Measurements from ENCODE around the gene ABHD17A. TPM values are rescaled to one million over a fixed set of nuclear protein-coding genes. Genes with fewer than 3 reads are reported as not detected.

Gene ABHD17A
- total RNA-seq, 2 experiments from 2014 or later: 117 to 125 TPM

DNA sequence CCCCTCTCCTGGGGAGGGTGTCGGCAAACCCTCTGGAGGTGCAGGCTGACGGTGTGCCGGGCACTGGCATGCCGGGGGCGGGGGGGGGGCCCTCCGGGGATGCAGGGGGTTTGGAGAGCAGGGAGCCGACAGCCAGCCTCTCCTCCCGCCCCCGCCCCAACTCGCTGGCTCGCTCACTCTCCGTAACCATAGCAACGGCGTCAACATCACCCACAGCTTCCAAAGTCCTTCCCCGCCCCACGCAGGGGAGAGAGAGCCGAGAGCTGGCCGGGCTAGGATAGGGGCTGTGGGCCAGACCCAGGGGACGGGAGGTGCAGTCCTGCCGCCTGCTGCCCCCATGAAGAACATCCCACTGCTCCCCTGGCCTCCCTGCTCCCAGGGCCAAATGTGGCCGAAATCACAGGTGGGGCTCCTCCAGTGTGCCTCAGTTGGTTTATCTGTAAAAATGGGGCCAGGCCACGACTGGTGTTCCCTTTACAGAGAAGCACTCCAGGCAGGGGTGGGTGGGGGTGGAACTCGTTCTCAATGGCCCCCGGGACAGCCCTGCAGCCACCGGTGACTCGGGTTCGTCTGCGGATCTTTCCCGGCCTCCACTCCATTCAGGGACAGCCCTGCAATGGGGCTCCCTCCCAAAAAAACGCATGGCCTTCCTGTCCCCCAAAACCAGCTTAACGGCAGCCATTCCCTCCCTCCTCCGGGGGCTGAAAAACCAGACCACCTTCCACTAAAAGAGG lies 25.1 kb downstream of the ABHD17A start:
- ChIA-PET POLR2A (no interaction called here), CTCF (interaction anchor here (1.0 to 1.2 kb wide), 2 partner anchors 11 to 37 kb away, joined by 3 to 4 read pairs; no protein-coding TSS in a partner anchor)

DNA sequence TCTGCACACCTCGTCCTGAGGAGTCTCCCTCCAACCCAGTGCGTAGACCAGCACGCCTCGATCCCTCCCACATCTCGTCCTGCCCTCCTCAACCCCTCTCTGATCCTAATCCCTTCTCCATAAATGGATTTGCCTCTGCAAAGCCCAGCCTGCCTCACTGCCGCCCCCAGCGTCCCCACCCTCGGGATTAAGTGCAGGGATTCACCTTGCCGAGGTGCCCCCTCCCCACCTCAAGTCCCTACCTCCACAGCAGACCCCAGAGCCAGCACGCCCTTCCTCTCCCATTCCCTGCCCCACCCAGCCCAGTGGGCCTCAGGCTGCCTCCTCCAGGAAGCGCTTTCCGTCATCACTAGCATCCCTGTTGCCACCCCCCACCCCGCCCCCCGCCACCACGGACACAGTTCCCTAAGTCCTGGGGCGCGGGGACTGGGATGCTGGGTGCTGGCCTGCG lies 25.9 kb downstream of the ABHD17A start:
- POLR2A ChIA-PET: no interaction called here

GRCh38 chr19:1858412-1859081 lies 26.7 kb downstream of the ABHD17A start:
- CTCF ChIA-PET: no interaction called here
- POLR2A ChIA-PET: interaction anchor here (1.8 kb wide), 1 partner anchor 18 kb away, joined by 7 read pairs; no protein-coding TSS in a partner anchor

More for the DNA sequence above, 25.9 kb downstream of the ABHD17A start:
- CTCF ChIA-PET: no interaction called here

DNA sequence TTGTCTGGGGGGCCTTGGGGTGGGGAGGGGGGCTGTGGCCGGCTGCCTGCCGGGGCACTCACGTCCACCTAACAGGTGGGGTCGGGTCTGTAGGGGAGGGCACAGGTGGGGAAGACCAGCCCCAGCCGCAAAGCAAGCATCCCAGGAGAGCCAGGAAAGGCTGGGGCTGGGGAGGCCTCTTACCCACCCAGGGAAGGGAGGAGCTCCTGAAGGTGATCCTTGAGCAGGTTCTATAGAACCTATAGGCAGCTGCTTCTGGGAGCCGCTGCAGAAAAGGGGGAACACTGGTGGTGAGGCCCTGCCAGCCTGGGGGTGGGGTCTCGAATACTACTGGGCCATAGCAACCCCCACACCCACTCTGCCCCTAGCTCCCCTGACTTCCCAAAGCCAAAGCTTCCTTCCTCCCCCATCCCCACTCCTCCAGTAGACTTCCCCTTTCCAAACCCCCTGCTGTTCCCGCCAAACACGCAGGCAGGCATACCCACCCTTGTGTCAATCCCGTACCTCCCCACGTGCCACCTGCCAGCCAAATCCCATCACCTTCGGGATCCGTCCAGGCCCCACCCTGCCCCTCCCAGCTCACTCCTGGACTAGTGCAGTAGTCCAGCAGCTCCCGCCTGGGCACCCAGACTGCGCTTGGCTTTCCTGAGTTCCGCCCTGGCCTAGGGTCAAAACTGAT lies 27.5 kb downstream of the ABHD17A start:
- POLR2A ChIA-PET: interaction anchor here (0.6 to 1.8 kb wide), 5 partner anchors 9 to 27 kb away, joined by 3 to 7 read pairs (median 4); partner anchors contain the start of gene ABHD17A
- CTCF ChIA-PET: interaction anchor here (0.9 to 1.9 kb wide), 5 partner anchors 9 to 71 kb away, joined by 3 to 8 read pairs (median 4); no protein-coding TSS in a partner anchor

GRCh38 chr19:1856698-1857603 lies 28.3 kb downstream of the ABHD17A start:
- ChIA-PET CTCF (interaction anchor here (0.9 to 1.9 kb wide), 6 partner anchors 8 to 72 kb away, joined by 3 to 8 read pairs (median 4); no protein-coding TSS in a partner anchor), POLR2A (interaction anchor here (0.6 to 1.8 kb wide), 5 partner anchors 10 to 28 kb away, joined by 3 to 7 read pairs (median 4); partner anchors contain the start of gene ABHD17A)

GRCh38 chr19:1856345-1856697 lies 29.0 kb downstream of the ABHD17A start:
- CTCF ChIA-PET: interaction anchor here (1.9 to 2.0 kb wide), 3 partner anchors 7 to 10 kb away, joined by 4 to 7 read pairs (median 5); no protein-coding TSS in a partner anchor

DNA sequence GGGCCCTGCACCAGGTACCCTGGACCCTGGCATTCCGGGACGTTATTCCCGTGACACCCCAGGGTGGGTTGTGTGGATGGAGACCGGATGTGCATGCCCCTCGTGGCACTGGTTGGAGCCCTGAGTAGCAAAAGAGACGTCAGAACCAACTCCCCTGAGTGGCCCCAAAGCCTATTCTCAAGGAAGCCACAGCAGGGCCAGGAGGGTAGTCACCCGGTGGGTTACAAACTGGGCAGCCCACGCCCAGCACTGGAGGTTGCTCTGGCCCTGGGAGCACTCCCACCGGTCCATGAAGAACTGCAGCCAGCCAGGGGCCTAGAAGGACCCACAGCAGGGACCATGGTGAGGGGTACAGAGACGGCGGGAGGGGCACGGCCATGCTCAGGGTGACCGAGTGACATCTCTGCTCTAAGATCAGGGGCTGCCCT lies 29.5 kb downstream of the ABHD17A start:
- POLR2A ChIA-PET: no interaction called here

More at GRCh38 chr19:1856345-1856697, 29.0 kb downstream of the ABHD17A start:
- POLR2A ChIA-PET: no interaction called here

GRCh38 chr19:1855040-1855827 lies 30.1 kb downstream of the ABHD17A start:
- ChIA-PET POLR2A (no interaction called here), CTCF (interaction anchor here (1.4 to 2.0 kb wide), 3 partner anchors 10 to 18 kb away, joined by 4 to 6 read pairs (median 5); no protein-coding TSS in a partner anchor)

More for the DNA sequence above, 29.5 kb downstream of the ABHD17A start:
- CTCF ChIA-PET: interaction anchor here (1.4 to 2.0 kb wide), 3 partner anchors 9 to 18 kb away, joined by 4 to 6 read pairs (median 5); no protein-coding TSS in a partner anchor

DNA sequence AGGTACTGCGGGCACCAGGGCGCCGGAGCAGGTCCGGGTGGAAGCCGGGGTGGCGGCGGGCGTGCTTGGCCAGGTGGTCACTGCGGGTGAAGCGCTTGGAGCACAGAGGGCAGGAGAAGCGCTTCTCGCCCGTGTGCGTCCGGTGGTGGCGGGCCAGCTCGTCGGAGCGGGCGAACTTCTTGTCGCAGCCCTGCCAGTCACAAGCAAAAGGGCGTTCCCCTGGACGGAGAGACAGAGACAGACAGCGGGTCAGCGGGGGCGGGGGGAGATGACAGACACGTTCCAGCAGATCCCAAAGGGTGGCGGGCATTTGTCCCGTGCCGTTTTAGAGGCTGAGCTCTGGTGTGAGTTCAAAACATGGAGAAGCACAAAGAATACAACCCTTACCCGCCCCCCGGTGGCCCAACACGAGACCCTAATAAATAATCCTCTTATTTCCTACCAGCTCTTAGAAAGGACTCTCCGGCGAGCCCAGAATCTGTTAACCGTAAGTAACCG lies 30.7 kb downstream of the ABHD17A start:
- POLR2A ChIA-PET: no interaction called here
- CTCF ChIA-PET: interaction anchor here (1.4 to 2.0 kb wide), 3 partner anchors 10 to 17 kb away, joined by 4 to 6 read pairs (median 5); no protein-coding TSS in a partner anchor

DNA sequence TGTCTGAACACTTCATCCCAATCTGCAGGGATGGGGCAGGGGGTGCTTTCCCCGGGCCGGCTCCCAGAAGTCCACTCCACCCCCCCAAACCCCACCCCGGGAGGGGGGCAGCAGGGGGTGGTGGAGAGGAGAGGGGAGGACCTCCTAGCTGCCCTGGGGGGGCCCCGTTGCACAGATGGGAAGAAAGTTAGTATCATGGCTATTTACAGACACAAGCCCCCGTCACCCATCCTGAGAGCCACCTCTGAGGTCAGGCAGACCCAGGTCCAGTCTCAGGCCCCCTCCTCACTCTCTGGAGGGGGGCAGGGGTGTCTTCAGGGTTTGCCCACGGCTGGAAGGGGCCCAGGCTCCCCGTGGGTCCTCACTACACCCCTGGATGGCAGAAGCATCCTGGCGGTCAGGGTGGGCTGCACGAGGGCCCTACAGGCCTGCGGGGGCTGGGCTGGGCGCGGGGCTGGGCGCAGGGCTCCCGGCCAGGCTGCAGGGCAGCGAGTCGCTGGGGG lies 31.2 kb downstream of the ABHD17A start:
- POLR2A ChIA-PET: interaction anchor here (0.5 kb wide), 1 partner anchor 43 kb away, joined by 5 read pairs; no protein-coding TSS in a partner anchor
- CTCF ChIA-PET: interaction anchor here (0.6 to 2.7 kb wide), 5 partner anchors 10 to 198 kb away, joined by 3 to 12 read pairs (median 5); no protein-coding TSS in a partner anchor

DNA sequence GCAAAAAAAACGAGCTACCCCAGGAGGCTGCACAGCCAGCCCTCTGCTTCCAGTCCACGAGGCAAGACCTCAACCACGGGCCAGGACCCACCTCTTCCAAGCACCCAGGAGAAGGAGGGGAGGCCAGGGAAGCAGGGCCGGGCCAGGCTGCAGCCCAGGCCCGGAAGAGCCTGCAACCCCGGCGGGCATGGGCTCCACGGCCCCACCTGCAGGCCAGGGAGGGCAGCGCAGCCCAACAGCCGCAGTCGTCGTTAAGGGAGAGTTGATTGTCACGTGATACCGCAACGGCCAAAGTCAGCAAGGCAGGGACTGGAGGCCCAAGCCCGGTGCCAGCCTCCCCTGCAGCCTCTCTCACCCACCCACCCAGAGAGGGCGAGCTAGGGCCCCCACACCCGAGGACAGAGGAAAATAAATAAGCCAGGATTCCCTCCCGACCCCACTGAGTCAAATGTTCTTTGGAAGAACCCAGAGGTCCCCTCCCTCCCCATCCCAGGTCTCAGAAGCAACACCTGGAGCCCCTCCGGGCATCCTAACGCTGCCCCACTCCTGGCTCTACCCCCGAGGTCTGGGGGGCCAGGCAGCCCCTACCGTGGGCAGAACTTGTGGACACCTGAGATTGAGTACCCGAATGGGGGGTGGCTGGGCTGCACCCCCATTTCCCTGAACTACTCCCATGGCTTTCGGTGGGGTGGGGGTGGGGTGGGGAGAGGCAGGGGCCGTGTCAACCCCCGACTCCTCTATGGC lies 31.8 kb downstream of the ABHD17A start:
- POLR2A ChIA-PET: interaction anchor here (0.5 kb wide), 1 partner anchor 44 kb away, joined by 5 read pairs; no protein-coding TSS in a partner anchor
- CTCF ChIA-PET: interaction anchor here (0.6 to 2.7 kb wide), 4 partner anchors 11 to 199 kb away, joined by 3 to 12 read pairs (median 4); no protein-coding TSS in a partner anchor

GRCh38 chr19:1852581-1853128 lies 32.6 kb downstream of the ABHD17A start:
- POLR2A ChIA-PET: no interaction called here
- CTCF ChIA-PET: interaction anchor here (1.4 to 2.7 kb wide), 4 partner anchors 15 to 200 kb away, joined by 3 to 12 read pairs (median 4); no protein-coding TSS in a partner anchor

- POLR2A ChIA-PET: no interaction called here
- CTCF ChIA-PET: interaction anchor here (0.6 to 2.7 kb wide), 4 partner anchors 14 to 45 kb away, joined by 3 to 12 read pairs (median 4); no protein-coding TSS in a partner anchor
These were observed 33.4 kb downstream of the ABHD17A start for GRCh38 chr19:1851654-1852580.

DNA sequence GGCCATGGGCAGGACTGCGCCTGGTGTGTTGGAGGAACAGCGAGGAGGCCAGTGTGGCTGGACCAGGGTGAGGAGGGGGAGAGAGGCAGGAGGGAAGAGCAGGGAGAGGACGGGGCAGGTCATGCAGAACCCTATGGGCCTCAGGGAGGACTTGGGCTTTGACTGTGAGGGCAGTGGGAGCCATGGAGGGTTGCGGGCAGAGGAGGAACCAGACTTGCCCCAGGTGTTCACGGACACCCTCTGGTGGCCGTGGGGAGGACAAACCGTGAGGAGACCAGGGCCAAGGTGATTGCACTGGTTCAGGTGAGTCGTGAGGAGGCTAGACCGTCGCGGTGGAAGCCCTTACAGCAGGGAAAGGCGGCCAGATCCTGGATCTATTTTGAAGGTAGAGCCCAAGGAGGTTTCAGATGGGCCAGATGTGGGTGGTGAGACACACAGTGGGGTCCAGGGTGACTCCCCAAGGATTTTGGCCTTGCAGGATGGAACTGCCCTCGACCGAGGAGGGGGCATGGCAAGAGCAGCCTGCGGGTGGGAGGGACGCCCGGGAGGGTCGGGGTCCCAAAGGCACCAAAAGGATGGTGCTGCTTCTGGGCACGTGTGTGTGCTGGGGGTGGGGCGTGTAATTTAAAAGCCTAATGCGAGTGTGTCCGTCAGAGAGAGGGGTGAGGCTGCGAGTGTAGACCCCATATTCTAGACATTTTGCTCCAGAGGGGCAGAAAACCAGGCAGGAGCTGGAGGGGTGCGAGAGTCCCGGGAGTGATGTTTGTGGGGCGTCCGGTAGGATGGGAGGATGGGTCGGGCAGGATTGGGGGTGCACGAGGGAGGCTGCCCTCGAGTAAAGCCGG lies 34.3 kb downstream of the ABHD17A start:
- ChIA-PET CTCF (interaction anchor here (0.6 to 2.7 kb wide), 3 partner anchors 13 to 46 kb away, joined by 3 to 12 read pairs (median 4); no protein-coding TSS in a partner anchor), POLR2A (no interaction called here)

Measured in activated CD8-positive, alpha-beta memory T cell treated with anti-CD3 and anti-CD28 coated beads for 36 hours (primary cell).